ENCODE measurements around the gene POU6F2. TPM values are rescaled to one million over a fixed set of nuclear protein-coding genes. Genes with fewer than 3 reads are reported as not detected.

Gene POU6F2
- total and polyA plus RNA-seq, 9 of the 15 experiments (the other 6 are each of a cell fraction or from before 2014, with no cell fraction given) = 0.29 to 1.5 (median 0.96) TPM

DNA sequence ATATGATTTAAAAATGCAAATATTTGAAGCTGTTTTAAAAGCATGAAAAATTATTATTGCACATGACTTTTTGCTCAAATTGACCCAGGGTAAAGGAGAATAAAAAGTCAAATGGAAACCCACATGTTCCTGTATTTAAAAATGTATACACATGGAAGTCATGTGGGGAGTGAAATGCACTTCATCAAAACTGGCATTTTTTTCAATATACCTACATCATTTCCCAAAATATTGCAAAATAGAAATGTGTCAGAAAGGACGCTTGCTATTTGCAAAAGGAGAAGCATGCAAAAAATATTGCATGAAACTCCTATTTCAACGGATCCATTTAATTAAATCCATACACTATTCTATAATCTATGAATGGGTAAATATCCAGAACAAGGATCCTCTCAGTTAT, 117.0 kb downstream of the POU6F2 start:
- no TSS peak for BruUV-seq (replicated peaks)
- Histone ChIP-seq H3K9ac (ENCODE audit: insufficient read depth in 1 of 2, low read depth in 2 of 2, low read length in 2 of 2) (no peak overlapping the region), H3K36me3 (ENCODE audit: control insufficient read depth, insufficient read depth, low read length) (no peaks in the 10 kb centered on the region), H2AFZ (ENCODE audit: low read depth, low read length) (no peak overlapping the region), H3K79me2 (ENCODE audit: control insufficient read depth, insufficient read depth, low read length) (no peaks in the 10 kb centered on the region), H3K9me1 (ENCODE audit: control insufficient read depth, insufficient read depth, low read length) (no peaks in the 10 kb centered on the region), H3K27me3 (ENCODE audit: control insufficient read depth in 2 of 2, insufficient read depth in 2 of 2, low read length in 2 of 2) (no peaks in the 10 kb centered on the region; a peak in 1 of 5 replicates), H3K4me3 (no peak overlapping the region), H3K9me3 (replicated peaks; ENCODE audit: control insufficient read depth, insufficient read depth, low read depth, low read length) (no peaks in the 10 kb centered on the region), H3K27ac (ENCODE audit: extremely low read depth, low read depth, low read length) (no peak overlapping the region), H3K4me2 (ENCODE audit: insufficient read depth, low read length) (no peak overlapping the region), H4K20me1 (replicated peaks; ENCODE audit: control insufficient read depth, insufficient read depth, low read length) (no peaks in the 10 kb centered on the region; the same call in 1 of the 2 replicates), H3K4me1 (replicated peaks in 1 of 2; ENCODE audit: control insufficient read depth in 2 of 2, insufficient read depth in 2 of 2, low read length in 2 of 2) (no peaks in the 10 kb centered on the region)
- intact Hi-C loops (cut with micrococcal nuclease) (loop anchor here (10.0 kb wide), 1 partner anchor 290 kb away; no protein-coding TSS in a partner anchor), in situ Hi-C loops (cut with MboI) (no loop called here)
- POLR2A ChIA-PET = no interaction called here
- no peak for TF ChIP-seq KDM5B (IDR thresholded peaks at IDR 0.05; ENCODE audit: insufficient replicate concordance, low read depth, low read length)
- TF ChIP-seq ZNF561 (CRISPR knock-in tag; conservative IDR thresholded peaks at IDR 0.05) = no peak
- no peak for TF ChIP-seq BRD9 (IDR thresholded peaks at IDR 0.05; ENCODE audit: low read depth, partially characterized antibody)
- no peak for DNase-seq (ENCODE audit: extremely low read depth in 1 of 4, low spot score in 3 of 4)
- 0% methylated on average over 2 of the region's 2 CpGs for WGBS (ENCODE audit: insufficient coverage, low coverage, missing lambda C conversion rate)
- no peak for ATAC-seq
- FAIRE-seq = no peak
- CTCF ChIA-PET (ENCODE audit: low intra/inter-chr PET ratio) = no interaction called here

- Histone ChIP-seq H3K36me3 (ENCODE audit: control insufficient read depth, insufficient read depth, low read length) (no peaks in the 10 kb centered on the region), H3K4me1 (replicated peaks in 1 of 2; ENCODE audit: control insufficient read depth in 2 of 2, insufficient read depth in 2 of 2, low read length in 2 of 2) (no peaks in the 10 kb centered on the region), H3K27me3 (ENCODE audit: control insufficient read depth in 2 of 2, insufficient read depth in 2 of 2, low read length in 2 of 2) (no peaks in the 10 kb centered on the region; a peak in 1 of 5 replicates), H3K4me3 (no peak overlapping the region), H3K79me2 (ENCODE audit: control insufficient read depth, insufficient read depth, low read length) (no peaks in the 10 kb centered on the region), H3K4me2 (ENCODE audit: insufficient read depth, low read length) (no peak overlapping the region), H3K9me3 (replicated peaks; ENCODE audit: control insufficient read depth, insufficient read depth, low read depth, low read length) (no peaks in the 10 kb centered on the region), H3K9me1 (ENCODE audit: control insufficient read depth, insufficient read depth, low read length) (no peaks in the 10 kb centered on the region), H3K9ac (ENCODE audit: insufficient read depth in 1 of 2, low read depth in 2 of 2, low read length in 2 of 2) (no peak overlapping the region), H3K27ac (ENCODE audit: extremely low read depth, low read depth, low read length) (no peak overlapping the region), H4K20me1 (replicated peaks; ENCODE audit: control insufficient read depth, insufficient read depth, low read length) (no peaks in the 10 kb centered on the region; the same call in 1 of the 2 replicates), H2AFZ (ENCODE audit: low read depth, low read length) (no peak overlapping the region)
- WGBS (ENCODE audit: insufficient coverage, low coverage, missing lambda C conversion rate) = under 1% methylated on average over 7 of the region's 7 CpGs
- FAIRE-seq (no peak), ATAC-seq (no peak), DNase-seq (ENCODE audit: extremely low read depth in 1 of 4, low spot score in 3 of 4) (no peak)
- CTCF ChIA-PET (ENCODE audit: low intra/inter-chr PET ratio) = no interaction called here
- no TSS peak for BruUV-seq (replicated peaks)
- intact Hi-C loops (cut with micrococcal nuclease) = loop anchor here (10.0 kb wide), 1 partner anchor 291 kb away; no protein-coding TSS in a partner anchor
- in situ Hi-C loops (cut with MboI) = no loop called here
- POLR2A ChIA-PET = no interaction called here
- TF ChIP-seq ZNF395 (CRISPR knock-in tag; IDR thresholded peaks at IDR 0.05) (no peak), TSHZ1 (CRISPR knock-in tag; IDR thresholded peaks at IDR 0.05) (no peak), ZNF274 (IDR thresholded peaks at IDR 0.05; ENCODE audit: borderline replicate concordance, low read depth, low read length) (no peak), FOXO4 (CRISPR knock-in tag; IDR thresholded peaks at IDR 0.05) (no peak)
Measured at GRCh38 chr7:39095875-39096619, 118.3 kb downstream of the POU6F2 start.
